Mucosa of descending colon (tissue), 3 donors: Measurements from ENCODE around the gene FOXR1. TPM values are rescaled to one million over a fixed set of nuclear protein-coding genes. Genes with fewer than 3 reads are reported as not detected.

ENCODE experiments used
- ATAC-seq: fragments of 200-7000 bp; cut with Tn5 transposase; one replicate; pipeline ENCODE4 v1.9.1; 2020; ENCODE audit warnings: mild to moderate bottlenecking, moderate library complexity
- DNase-seq, 3 donors: peaks; one replicate each; pipeline ENCODE4 v3.0.0-alpha.2; 2020
- H3K36me3 ChIP-seq: fragments of 200-600 bp; one replicate; pipeline ENCODE4 v1.8.0; 2021; ENCODE audit warnings: low read depth, mild to moderate bottlenecking
- H3K4me1 ChIP-seq: fragments of 200-600 bp; one replicate; pipeline ENCODE4 v1.8.0; 2021; ENCODE audit warnings: low read depth, mild to moderate bottlenecking
- H3K4me3 ChIP-seq: fragments of 200-600 bp; one replicate; pipeline ENCODE4 v1.8.0; 2021; ENCODE audit warnings: mild to moderate bottlenecking
- H3K9me3 ChIP-seq: fragments of 200-600 bp; one replicate; pipeline ENCODE4 v1.8.0; 2021; ENCODE audit warnings: mild to moderate bottlenecking
- intact Hi-C, 2 donors: fragments of 100-400 bp; cut with DNase I in 1 of 2; cut with micrococcal nuclease in 1 of 2; formaldehyde crosslinking; loops; one replicate each; pipeline versions ENCODE4 v1.11.0 to v1.11.1; 2022; cut with DNase I, micrococcal nuclease
- total RNA-seq, 3 donors: library from RNA; stranded (reverse); fragmentation: NEBNext Ultra II Directional in 2 of 3; extraction: Animal tissue kit (Norgen Biotek cat#: 25700) in 2 of 3; gene quantifications; one replicate each; pipeline versions ENCODE4 v1.2.1 to v1.2.4, GENCODE V29; 2021 to 2023
- TF ChIP-seq, protein P1 (sequence below): fragments of 200-600 bp; IDR thresholded peaks from one replicate; pipeline ENCODE4 v1.8.0; 2022; ENCODE audit warnings: antibody characterized with exemption, mild to moderate bottlenecking
- donor health status: DM: no; HTN: no; CAD: no; lungs with moderate emphysema.
- donor health status: DM: no; HTN: no; CAD: no.
- donor health status: DM: no; HTN: yes; CAD: no.

Gene FOXR1
- total RNA-seq, 3 donors from 2014 or later, result not detected

DNA sequence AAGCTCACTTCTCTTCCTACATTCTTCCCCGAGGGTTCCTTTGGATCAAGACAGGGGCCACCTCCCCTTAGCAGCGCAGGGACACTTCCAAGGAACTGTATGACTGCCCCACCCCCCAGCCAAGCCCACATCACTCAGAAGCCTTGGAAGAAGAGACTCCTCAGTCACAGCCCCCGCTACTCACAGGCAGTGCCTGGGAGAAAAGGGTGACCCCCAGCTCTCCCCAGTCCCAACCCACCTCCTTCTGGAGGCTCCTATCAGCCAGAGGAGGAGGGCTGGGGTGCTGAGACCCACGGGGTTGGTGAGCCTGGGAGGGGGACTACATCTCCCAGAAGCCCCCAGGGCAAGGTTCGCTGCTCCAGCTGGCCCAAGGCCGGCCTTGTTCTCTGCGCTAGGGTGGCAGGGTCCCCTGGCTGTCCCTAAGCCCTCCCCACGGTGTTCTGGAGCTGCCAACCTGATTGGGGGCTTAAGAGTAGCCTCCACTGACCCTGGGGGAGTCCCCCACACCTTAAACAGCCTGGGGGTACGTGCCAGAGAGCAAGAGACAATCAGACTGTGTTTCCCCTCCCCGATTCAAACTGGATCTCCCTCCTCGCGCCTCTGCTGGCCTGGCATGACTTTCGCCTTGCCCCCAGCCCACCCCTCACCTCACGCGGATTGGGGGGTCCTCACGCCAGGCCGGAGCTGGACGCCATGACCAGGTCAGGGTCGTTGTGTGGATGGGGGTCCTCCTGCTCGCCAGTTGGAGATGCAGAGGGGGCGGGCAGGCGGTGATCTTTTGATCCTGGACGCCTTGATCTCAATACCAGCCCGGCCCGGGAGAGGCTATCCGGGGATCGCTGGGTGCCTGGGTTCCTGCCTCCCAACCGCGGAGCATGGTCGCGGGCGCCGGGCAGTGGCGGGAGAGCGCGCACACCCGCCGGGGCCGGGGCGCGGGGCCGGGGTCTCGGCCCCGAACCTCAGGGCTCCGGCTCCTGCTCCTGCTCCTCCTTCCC, 46.7 kb upstream of the FOXR1 start:
- TF ChIP-seq, protein P1, sequence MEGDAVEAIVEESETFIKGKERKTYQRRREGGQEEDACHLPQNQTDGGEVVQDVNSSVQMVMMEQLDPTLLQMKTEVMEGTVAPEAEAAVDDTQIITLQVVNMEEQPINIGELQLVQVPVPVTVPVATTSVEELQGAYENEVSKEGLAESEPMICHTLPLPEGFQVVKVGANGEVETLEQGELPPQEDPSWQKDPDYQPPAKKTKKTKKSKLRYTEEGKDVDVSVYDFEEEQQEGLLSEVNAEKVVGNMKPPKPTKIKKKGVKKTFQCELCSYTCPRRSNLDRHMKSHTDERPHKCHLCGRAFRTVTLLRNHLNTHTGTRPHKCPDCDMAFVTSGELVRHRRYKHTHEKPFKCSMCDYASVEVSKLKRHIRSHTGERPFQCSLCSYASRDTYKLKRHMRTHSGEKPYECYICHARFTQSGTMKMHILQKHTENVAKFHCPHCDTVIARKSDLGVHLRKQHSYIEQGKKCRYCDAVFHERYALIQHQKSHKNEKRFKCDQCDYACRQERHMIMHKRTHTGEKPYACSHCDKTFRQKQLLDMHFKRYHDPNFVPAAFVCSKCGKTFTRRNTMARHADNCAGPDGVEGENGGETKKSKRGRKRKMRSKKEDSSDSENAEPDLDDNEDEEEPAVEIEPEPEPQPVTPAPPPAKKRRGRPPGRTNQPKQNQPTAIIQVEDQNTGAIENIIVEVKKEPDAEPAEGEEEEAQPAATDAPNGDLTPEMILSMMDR, result no peak
- peak overlapping the region; percentile 54 for H3K4me3 ChIP-seq
- H3K4me1 ChIP-seq, result peaks cover 48% of the 10 kb centered on the region
- intact Hi-C loops, result no loop called here
- no peak for ATAC-seq
- DNase-seq, result peak; percentile 73 to 77 (median 74)
- H3K36me3 ChIP-seq, result no peaks in the 10 kb centered on the region
- H3K9me3 ChIP-seq, result no peaks in the 10 kb centered on the region

DNA sequence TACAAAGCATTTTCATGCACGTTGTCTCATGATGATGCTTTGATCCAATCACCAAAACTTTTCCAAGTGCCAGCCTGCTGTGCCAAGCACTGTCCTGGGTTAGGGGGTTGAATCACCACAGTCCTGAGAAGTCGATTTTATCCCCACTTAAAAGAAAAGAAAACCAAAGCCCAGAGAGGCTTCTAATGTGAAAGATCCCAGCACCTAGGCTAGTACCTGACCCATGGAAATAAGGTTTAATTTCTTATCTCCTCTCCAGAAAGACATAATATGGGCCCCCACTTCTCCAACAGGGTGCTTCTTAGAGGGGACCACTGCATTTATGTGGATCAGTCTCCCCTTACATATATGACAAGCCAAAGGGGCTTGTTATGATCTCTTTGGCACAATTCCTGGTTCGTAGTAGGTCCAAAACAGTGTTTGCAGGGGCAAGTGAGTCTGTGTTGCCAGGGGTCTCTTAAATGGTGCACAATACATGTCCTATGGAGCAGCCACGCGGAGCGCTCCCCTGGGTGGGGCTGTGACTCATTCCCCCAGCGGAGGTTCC, 43.9 kb upstream of the FOXR1 start:
- peaks cover 27% of the 10 kb centered on the region for H3K4me1 ChIP-seq
- DNase-seq (no peak), ATAC-seq (no peak)
- intact Hi-C loops, result no loop called here
- no peaks in the 10 kb centered on the region for H3K9me3 ChIP-seq
- H3K4me3 ChIP-seq, result no peak overlapping the region
- TF ChIP-seq, protein P1, result no peak
- no peaks in the 10 kb centered on the region for H3K36me3 ChIP-seq

DNA sequence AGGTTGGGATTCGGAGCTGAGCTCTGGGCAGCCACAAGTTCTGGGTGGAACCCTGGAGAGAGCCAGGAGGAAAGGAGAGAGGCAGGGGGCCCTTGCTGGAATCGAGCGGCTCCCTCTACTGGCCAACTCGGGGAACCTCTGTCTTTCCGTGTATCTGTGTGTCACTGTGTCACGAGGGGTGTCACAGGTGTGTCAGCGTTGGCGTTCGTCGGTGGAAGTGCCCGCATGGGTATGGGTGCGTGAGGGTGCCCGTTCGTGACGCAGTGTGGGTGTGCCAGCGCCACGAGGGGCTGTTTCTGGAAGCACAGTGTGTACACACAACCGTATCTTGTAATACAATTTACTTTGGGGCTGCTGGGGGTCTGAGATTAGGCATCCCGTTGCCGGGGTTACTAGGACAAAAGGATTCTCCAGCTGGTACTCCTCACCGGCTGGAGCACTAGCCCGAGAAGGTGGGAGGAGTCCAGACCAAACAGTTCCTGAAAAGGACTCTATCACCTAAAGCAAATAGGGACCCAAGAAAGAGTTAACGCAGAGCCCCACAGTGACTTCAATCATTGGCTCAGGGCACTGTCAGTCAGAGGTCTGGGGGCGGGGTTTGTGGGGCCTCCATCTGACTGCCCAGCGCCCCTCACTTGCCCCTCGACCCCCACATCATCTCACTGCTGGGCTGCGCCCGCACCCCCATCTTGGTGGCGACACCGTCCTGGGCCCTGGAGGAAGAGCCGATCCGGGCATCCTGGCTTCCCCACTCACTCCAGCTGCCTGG, 43.3 kb upstream of the FOXR1 start:
- peak overlapping the region; percentile 65 for H3K4me3 ChIP-seq
- peaks cover 21% of the 10 kb centered on the region for H3K4me1 ChIP-seq
- intact Hi-C loops, result no loop called here
- no peaks in the 10 kb centered on the region for H3K36me3 ChIP-seq
- ATAC-seq (peak; percentile 69), DNase-seq (peak; percentile 92 to 95 (median 95))
- H3K9me3 ChIP-seq, result no peaks in the 10 kb centered on the region
- TF ChIP-seq, protein P1, result peak; percentile 77

GRCh38 chr11:118928870-118929500, 42.6 kb upstream of the FOXR1 start:
- Histone ChIP-seq H3K36me3 (no peaks in the 10 kb centered on the region), H3K4me1 (peaks cover 15% of the 10 kb centered on the region), H3K9me3 (no peaks in the 10 kb centered on the region), H3K4me3 (peak overlapping the region; percentile 65)
- DNase-seq (peak in 1 of 3 donors; percentile 85), ATAC-seq (peak; percentile 36)
- TF ChIP-seq, protein P1, result no peak
- intact Hi-C loops, result no loop called here

GRCh38 chr11:118929501-118930093, 42.0 kb upstream of the FOXR1 start:
- peak; percentile 60 for ATAC-seq

More at GRCh38 chr11:118929501-118930093, 42.0 kb upstream of the FOXR1 start:
- H3K9me3 ChIP-seq, result no peaks in the 10 kb centered on the region
- intact Hi-C loops, result no loop called here
- H3K4me1 ChIP-seq, result peaks cover 12% of the 10 kb centered on the region
- H3K36me3 ChIP-seq, result no peaks in the 10 kb centered on the region
- peak; percentile 91 to 93 (median 91) for DNase-seq
- TF ChIP-seq, protein P1, result no peak
- H3K4me3 ChIP-seq, result peak overlapping the region; percentile 65
